VCaP (cell line): Measurements from ENCODE around the gene CFAP77.

Experiments used
- H3K27ac ChIP-seq: fragments of 450-650 bp; 2 replicates; pipeline ENCODE4 v1.5.1; 2017
- TF ChIP-seq, protein P1 (sequence below): fragments of 450-650 bp; conservative IDR thresholded peaks from 2 replicates; pipeline ENCODE4 v1.5.1; 2017; ENCODE audit warnings: mild to moderate bottlenecking, moderate library complexity

The CFAP77 gene

DNA sequence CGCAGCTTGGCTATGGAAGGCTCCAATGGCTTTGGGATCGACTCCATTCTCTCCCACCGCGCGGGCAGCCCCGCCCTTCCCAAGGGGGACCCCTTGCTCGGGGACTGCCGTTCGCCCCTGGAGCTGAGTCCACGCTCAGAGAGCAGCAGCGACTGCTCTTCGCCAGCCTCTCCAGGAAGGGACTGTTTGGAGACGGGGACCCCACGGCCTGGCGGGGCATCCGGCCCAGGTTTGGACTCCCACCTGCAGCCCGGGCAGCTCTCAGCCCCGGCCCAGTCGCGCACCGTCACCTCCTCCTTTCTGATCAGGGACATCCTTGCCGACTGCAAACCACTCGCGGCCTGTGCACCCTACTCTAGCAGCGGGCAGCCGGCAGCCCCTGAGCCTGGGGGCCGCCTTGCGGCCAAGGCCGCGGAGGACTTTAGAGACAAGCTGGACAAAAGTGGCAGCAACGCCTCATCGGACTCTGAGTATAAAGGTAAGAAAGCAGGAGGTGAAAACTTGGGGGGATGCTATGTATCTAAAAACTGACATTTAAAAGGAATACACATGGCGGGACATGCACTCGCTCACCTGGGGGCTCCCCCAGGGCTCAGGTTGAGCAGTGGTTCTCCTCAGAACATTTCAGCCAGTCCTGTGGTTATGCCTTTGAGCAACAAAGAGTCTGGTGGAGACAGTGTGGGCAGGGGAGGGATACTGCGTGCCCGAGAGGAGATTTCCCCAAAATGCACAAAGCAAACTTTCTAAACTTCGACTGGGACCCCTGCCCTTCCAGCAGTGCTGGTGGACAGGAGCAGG is 173.0 kb downstream of the CFAP77 start:
- H3K27ac ChIP-seq: no peak overlapping the region
- TF ChIP-seq, protein P1, sequence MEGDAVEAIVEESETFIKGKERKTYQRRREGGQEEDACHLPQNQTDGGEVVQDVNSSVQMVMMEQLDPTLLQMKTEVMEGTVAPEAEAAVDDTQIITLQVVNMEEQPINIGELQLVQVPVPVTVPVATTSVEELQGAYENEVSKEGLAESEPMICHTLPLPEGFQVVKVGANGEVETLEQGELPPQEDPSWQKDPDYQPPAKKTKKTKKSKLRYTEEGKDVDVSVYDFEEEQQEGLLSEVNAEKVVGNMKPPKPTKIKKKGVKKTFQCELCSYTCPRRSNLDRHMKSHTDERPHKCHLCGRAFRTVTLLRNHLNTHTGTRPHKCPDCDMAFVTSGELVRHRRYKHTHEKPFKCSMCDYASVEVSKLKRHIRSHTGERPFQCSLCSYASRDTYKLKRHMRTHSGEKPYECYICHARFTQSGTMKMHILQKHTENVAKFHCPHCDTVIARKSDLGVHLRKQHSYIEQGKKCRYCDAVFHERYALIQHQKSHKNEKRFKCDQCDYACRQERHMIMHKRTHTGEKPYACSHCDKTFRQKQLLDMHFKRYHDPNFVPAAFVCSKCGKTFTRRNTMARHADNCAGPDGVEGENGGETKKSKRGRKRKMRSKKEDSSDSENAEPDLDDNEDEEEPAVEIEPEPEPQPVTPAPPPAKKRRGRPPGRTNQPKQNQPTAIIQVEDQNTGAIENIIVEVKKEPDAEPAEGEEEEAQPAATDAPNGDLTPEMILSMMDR: no peak

DNA sequence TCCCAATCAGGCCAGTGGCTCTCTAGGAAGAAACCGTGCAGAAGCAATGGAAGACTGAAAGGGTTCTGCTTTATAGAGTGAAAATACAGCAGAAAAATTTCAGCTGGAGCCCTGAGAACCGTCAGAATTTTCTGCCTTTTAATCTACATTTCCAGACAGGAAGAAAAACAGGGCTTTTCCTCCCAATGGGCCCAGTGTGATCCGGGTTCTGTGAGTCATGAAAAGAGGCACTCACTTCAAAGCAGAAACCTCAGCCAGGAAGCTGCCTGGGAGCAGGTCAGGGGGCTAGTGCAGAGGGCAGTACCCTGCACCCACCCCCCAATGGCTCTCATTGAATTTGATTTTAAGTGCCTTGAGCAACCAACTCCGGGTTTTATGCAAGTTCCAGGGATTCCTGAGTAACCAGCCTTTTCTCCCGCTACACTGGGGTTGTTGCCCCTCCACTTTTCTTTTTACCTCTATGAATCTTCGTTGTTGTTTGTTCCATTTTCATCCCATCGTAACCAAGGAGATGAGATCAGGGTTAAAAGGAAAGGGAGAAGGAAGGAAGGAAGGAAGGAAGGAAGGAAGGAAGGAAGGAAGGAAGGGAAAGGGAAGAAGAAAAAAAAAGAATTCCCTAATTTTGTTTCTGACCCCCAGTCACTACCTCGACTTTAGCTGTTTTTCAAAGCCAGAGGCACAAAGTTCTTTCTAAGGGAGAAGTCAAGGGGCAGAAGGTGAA is 173.7 kb downstream of the CFAP77 start:
- TF ChIP-seq, protein P1: no peak

DNA sequence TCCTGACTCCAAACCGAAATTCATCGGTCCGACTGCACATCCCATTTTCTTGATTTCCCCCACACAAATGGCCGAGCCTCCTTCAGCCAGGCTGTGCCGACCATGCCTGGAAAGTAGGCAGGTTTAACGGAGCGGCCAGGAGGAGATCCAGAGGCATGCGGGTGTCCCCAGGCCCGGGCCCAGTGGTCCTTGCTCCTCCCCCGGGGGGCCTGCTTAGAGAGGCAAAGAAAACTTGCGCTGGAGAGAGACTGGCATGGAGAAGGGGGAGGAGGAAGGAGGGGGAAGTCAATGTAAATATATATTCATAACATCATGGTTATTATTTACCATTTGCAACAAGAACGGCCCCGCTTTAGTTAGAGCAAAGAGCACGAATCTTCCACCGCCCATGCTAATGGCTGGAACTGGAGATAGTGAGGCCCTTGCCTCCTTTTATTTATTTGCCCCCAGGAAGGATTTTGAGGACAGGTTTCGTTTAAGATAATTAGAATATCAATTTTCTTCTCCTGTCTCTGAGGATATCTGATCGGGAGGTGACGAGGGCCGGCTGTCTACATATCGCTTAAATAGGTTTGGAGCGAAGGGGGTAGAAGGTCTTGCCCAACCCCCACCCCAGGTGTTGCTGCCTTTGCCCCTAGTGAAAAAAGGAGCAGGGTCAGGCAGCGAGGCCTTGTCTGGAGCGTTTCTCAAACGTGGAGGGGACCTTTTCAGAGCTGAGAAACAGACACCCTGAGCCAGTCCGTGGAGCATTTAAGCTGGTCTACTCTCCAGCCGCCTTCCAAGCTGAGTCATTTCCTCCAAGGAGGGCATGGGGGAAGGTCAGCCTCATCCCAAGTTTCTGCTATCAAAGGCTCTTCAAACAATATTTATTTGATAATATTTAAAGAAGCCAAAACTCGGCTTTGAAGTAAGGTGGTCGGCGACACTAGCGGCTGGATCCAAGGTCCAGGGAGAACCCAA is 174.9 kb downstream of the CFAP77 start:
- TF ChIP-seq, protein P1: no peak
- H3K27ac ChIP-seq: no peak overlapping the region

More for the DNA sequence above, 173.7 kb downstream of the CFAP77 start:
- H3K27ac ChIP-seq: no peak overlapping the region

DNA sequence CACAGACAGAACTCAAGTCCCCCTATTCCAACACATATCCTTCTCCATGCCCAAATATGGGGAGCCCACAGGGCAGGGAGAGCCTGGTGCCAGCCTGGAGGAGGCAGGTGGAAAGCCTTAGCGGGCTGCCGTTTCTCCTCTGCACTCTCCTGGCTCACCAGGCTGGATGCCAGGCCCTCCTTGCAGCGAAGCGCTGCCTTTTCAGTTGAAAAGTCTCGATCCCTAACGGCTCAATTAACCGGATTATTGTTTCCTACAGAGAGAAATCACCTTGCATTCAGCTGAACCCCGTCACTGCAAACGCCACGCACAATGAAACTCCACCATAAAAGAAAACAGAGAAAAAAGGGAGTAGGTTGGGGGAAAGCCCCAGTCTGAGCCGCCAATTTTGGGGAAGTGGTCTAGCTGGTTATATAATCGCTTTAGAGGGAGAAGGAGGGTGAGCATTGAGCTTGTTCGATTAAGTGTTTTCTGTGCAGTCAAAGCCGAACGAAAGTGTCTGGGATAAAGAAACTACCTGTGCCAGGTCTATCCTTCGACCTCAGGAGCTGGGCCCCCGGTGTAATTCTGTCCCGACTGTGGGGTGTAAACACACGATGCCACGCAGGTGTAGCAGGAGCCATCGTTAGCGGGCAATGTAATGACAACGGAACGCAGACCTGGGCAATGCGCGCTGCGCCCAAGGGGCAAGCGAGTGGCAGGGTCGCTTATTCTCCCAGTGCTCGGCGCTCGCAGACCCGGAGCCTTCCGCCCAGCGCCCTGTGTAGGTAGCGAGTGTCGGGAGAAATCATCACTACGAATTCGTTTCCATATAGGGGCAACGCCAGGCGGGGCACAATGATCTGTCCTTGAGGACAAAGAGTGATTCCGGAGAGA is 176.2 kb downstream of the CFAP77 start:
- TF ChIP-seq, protein P1: no peak
- no peak overlapping the region for H3K27ac ChIP-seq

DNA sequence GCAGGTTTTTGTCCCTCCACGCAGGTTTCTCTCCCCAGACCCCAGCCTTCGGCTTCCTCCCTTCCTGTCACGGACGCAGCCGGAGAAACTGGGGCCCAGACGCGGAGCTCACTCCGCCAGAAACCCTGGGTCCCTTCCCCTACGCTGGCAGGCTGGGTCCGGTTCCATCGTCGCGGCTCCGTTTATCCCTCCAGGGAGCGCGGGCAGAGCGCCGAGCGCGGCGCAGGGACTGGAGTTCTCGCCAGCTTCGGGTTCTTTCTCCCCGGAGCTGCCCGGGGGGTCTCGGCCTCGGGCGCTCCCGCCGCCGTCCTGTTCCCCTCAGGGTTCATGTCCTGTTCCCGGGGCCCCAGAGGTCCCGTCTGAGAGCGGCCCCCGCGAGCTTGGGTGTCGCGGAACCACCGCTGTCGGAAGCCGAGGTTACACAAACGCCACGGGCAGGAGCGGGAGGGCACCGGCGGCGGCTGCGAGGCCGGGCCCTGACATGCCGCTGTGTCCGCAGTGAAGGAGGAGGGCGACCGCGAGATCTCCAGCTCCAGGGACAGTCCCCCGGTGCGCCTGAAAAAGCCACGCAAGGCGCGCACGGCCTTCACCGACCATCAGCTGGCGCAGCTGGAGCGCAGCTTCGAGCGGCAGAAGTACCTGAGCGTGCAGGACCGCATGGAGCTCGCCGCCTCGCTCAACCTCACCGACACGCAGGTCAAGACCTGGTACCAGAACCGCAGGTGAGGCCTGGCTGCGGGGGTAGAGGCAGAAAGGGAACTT is 177.0 kb downstream of the CFAP77 start:
- TF ChIP-seq, protein P1: no peak
- H3K27ac ChIP-seq: no peak overlapping the region

DNA sequence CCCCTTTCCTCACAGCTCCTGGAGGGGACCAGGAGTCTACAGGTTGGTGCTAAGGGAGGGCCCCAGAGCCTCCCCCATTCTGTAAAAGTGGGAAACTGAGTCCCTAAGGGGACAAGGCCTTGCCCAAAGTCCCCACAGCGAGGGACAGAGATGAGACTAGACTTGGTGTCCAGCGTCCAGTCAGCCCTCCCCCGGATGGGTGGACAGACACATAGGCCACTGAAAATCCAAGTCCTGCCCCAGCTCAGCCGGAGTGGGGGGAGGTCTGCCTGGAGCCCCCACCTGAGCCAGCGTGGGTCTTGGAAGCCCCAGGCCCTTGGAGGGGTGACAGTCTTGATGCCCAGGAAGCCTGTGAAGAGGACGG is 177.6 kb downstream of the CFAP77 start:
- H3K27ac ChIP-seq: no peak overlapping the region
- TF ChIP-seq, protein P1: no peak
